Measurements from ENCODE around the gene MTHFD1L. TPM values are rescaled to one million over a fixed set of nuclear protein-coding genes. Genes with fewer than 3 reads are reported as not detected.
A peak's percentile ranks its signal among the peaks of the same experiment; 100 is the strongest.
"Not testable (repeated sequence)": the region's sequence is repeated elsewhere in the genome, so short reads cannot be mapped to it uniquely, and the experiment has no call there.

Gene MTHFD1L
- total RNA-seq, 1 donor from 2014 or later: 70.3 TPM

- DNase-seq (ENCODE audit: low spot score): no peak
These were observed 176.2 kb downstream of the MTHFD1L start for GRCh38 chr6:151041686-151042085.

- not testable (repeated sequence) for DNase-seq (ENCODE audit: low spot score)
These were observed 177.4 kb downstream of the MTHFD1L start for GRCh38 chr6:151042911-151043330.

GRCh38 chr6:151043944-151044343, 178.4 kb downstream of the MTHFD1L start:
- DNase-seq (ENCODE audit: low spot score): no peak

GRCh38 chr6:151044465-151045441, 179.3 kb downstream of the MTHFD1L start:
- DNase-seq (ENCODE audit: low spot score): peak; percentile 67

GRCh38 chr6:151045511-151046222, 180.2 kb downstream of the MTHFD1L start:
- DNase-seq (ENCODE audit: low spot score): peak; percentile 42

- DNase-seq (ENCODE audit: low spot score): no peak
These were observed 185.7 kb downstream of the MTHFD1L start for GRCh38 chr6:151051164-151051563.

GRCh38 chr6:151052021-151052646, 186.6 kb downstream of the MTHFD1L start:
- no peak for DNase-seq (ENCODE audit: low spot score)

- peak; percentile 82 for DNase-seq (ENCODE audit: low spot score)
These were observed 188.8 kb downstream of the MTHFD1L start for GRCh38 chr6:151054306-151054705.

GRCh38 chr6:151056230-151056907, 190.9 kb downstream of the MTHFD1L start:
- DNase-seq (ENCODE audit: low spot score): no peak

GRCh38 chr6:151057061-151057460, 191.6 kb downstream of the MTHFD1L start:
- DNase-seq (ENCODE audit: low spot score): no peak

GRCh38 chr6:151058021-151058733, 192.7 kb downstream of the MTHFD1L start:
- DNase-seq (ENCODE audit: low spot score): peak; percentile 68

- DNase-seq (ENCODE audit: low spot score): peak; percentile 87
These were observed 194.2 kb downstream of the MTHFD1L start for GRCh38 chr6:151059612-151060095.

- DNase-seq (ENCODE audit: low spot score): no peak
These were observed 194.7 kb downstream of the MTHFD1L start for GRCh38 chr6:151060096-151060765.

GRCh38 chr6:151060766-151061531, 195.4 kb downstream of the MTHFD1L start:
- no peak for DNase-seq (ENCODE audit: low spot score)

- DNase-seq (ENCODE audit: low spot score): peak; percentile 66
These were observed 197.8 kb downstream of the MTHFD1L start for GRCh38 chr6:151063352-151063751.

- no peak for DNase-seq (ENCODE audit: low spot score)
These were observed 198.5 kb downstream of the MTHFD1L start for GRCh38 chr6:151063842-151064647.

GRCh38 chr6:151065027-151065815, 199.7 kb downstream of the MTHFD1L start:
- no peak for DNase-seq (ENCODE audit: low spot score)

Measured in umbilical cord (tissue), 2 donors.